GM12874 (cell line): ENCODE results near the gene TSFM.

Source experiments
- CTCF ChIP-seq: IDR thresholded peaks from 2 replicates; pipeline ENCODE4 v1.5.1; 2011; ENCODE audit warnings: low read depth, mild to moderate bottlenecking, control low read depth, low read length, moderate library complexity; ENCODE audit not compliant: insufficient read depth

The TSFM gene

DNA sequence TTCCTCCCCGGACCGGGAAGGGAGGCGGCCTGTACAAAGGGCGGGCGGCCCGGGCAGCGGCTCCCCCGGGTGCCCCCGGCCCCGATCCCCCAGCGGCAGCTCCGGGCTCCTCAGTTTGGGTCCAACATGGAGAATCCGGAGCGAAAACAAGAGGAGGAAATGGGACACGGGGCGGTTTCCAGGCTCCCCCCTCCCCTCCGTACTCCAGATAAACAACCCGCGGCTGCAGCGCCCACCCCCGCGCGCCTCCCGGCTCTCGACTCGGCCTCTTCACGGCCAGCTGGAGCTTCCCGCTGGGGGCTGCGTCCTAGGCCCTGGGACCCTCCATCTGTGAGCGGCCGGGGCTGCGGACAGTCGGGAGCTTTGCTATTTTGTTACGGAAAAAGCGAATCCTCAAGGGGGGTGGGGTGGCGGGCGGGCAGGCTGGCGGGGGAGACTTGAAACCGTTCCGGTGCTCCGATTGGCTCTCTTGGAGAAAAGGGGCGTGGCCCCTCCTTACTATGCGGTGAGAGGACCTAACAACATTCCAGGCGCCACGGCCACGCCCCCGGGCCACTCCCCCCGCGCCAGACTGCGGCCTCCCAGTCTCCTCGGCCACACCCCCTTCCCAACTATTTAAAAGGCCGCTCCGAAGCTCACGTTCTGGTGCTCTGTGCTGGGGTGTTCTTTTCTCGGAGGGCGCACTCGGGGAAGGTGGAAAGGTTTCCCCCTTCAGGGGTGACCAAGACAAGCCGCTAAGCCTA is 64.2 kb downstream of the TSFM start, which contains the start of gene CTDSP2:
CTDSP2 (minus strand) TSS at position 153 of the 743 bp plus-strand sequence. CDS start 294 bp downstream, outside the sequence.
- 0 out of 2 replicates have a peak, but pooled peaks have one; percentile 12 for TF ChIP-seq CTCF
